Measurements from ENCODE around the gene BCL11B.

- TF ChIP-seq CTCF (IDR thresholded peaks at IDR 0.05) (no peak), POLR2AphosphoS5 (IDR thresholded peaks at IDR 0.05; ENCODE audit: insufficient read depth in 1 of 2, low read depth in 1 of 2) (no peak)
Observed at GRCh38 chr14:99148131-99148530, 123.9 kb downstream of the BCL11B start.

All from vagina (tissue), 2 donors.